Esophagus squamous epithelium (tissue), 4 donors: ENCODE results near the gene KAT6B.

ENCODE experiments used
- POLR2A ChIP-seq, 4 donors: fragments of 450-650 bp; IDR thresholded peaks; one replicate each; pipeline ENCODE4 v1.6.1; 2017; ENCODE audit warnings: antibody characterized with exemption in 4 of 4, mild to moderate bottlenecking in 4 of 4, moderate library complexity in 3 of 4
- TF ChIP-seq, protein P1 (sequence below), 6 experiments: fragments of 450-650 bp in 4 of 6; fragments of 200-600 bp in 2 of 6; sonication (generic) in 2 of 6; IDR thresholded peaks; one replicate each; pipeline ENCODE4 v1.5.1; 2016 to 2019; ENCODE audit warnings: antibody characterized with exemption in 6 of 6, mild to moderate bottlenecking in 4 of 6, moderate library complexity in 4 of 6

DNA sequence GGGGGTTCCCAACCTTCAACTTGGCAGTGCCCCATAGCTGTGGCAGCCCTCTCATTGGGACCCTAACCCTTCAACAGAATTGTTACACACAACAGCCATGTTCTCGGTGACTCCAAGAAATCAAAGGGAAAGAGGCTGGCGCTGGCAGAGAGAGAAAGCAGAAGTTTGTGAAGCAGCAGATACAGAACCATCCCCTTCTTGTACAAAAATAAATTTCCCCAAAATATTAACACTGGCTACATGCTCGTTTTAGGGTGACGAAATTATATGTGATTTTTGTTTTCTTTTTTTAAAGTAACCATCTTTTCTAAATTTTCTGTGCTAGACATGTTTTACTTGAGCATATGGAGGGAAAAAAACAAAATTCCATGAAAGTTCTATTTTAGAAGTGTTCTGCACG lies 239.9 kb downstream of the KAT6B start:
- TF ChIP-seq, protein P1, sequence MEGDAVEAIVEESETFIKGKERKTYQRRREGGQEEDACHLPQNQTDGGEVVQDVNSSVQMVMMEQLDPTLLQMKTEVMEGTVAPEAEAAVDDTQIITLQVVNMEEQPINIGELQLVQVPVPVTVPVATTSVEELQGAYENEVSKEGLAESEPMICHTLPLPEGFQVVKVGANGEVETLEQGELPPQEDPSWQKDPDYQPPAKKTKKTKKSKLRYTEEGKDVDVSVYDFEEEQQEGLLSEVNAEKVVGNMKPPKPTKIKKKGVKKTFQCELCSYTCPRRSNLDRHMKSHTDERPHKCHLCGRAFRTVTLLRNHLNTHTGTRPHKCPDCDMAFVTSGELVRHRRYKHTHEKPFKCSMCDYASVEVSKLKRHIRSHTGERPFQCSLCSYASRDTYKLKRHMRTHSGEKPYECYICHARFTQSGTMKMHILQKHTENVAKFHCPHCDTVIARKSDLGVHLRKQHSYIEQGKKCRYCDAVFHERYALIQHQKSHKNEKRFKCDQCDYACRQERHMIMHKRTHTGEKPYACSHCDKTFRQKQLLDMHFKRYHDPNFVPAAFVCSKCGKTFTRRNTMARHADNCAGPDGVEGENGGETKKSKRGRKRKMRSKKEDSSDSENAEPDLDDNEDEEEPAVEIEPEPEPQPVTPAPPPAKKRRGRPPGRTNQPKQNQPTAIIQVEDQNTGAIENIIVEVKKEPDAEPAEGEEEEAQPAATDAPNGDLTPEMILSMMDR (IDR thresholded peaks at IDR 0.05) = no peak
- no peak for TF ChIP-seq POLR2A (IDR thresholded peaks at IDR 0.05)
